MG63 (cell line): ENCODE results near the gene TMLHE. TPM values are rescaled to one million over a fixed set of nuclear protein-coding genes. Genes with fewer than 3 reads are reported as not detected.
"Not testable (repeated sequence)": the region's sequence is repeated elsewhere in the genome, so short reads cannot be mapped to it uniquely, and the experiment has no call there.

Experiments
- DNase-seq: peaks from one replicate; pipeline ENCODE4 v3.0.0-alpha.2; 2020
- H3K27me3 ChIP-seq: fragments of 250-450 bp; sonication (Bioruptor Pico); 2 replicates; pipeline ENCODE4 v1.5.1; 2020; ENCODE audit warnings: mild to moderate bottlenecking, moderate library complexity
- H3K36me3 ChIP-seq: fragments of 250-450 bp; sonication (Bioruptor Pico); 2 replicates; pipeline ENCODE4 v1.5.1; 2020; ENCODE audit warnings: mild to moderate bottlenecking, moderate library complexity
- H3K4me3 ChIP-seq: fragments of 250-450 bp; sonication (Bioruptor Pico); 2 replicates; pipeline ENCODE4 v1.5.1; 2020; ENCODE audit warnings: mild to moderate bottlenecking, moderate library complexity
- H3K9me3 ChIP-seq: fragments of 250-450 bp; sonication (Bioruptor Pico); 2 replicates; pipeline ENCODE4 v1.5.1; 2020; ENCODE audit warnings: mild to moderate bottlenecking, moderate library complexity
- total RNA-seq: library from RNA; depleted of rRNA; stranded (reverse); fragments of >200 nt; shearing (Covaris generic); gene quantifications from 2 replicates; pipeline ENCODE4 v1.2.3, GENCODE V29; 2014; ENCODE audit warnings: low replicate concordance; rRNA removed

TMLHE gene, protein sequence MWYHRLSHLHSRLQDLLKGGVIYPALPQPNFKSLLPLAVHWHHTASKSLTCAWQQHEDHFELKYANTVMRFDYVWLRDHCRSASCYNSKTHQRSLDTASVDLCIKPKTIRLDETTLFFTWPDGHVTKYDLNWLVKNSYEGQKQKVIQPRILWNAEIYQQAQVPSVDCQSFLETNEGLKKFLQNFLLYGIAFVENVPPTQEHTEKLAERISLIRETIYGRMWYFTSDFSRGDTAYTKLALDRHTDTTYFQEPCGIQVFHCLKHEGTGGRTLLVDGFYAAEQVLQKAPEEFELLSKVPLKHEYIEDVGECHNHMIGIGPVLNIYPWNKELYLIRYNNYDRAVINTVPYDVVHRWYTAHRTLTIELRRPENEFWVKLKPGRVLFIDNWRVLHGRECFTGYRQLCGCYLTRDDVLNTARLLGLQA
- 7.3 and 16.2 TPM in 2 replicates for total RNA-seq

DNA sequence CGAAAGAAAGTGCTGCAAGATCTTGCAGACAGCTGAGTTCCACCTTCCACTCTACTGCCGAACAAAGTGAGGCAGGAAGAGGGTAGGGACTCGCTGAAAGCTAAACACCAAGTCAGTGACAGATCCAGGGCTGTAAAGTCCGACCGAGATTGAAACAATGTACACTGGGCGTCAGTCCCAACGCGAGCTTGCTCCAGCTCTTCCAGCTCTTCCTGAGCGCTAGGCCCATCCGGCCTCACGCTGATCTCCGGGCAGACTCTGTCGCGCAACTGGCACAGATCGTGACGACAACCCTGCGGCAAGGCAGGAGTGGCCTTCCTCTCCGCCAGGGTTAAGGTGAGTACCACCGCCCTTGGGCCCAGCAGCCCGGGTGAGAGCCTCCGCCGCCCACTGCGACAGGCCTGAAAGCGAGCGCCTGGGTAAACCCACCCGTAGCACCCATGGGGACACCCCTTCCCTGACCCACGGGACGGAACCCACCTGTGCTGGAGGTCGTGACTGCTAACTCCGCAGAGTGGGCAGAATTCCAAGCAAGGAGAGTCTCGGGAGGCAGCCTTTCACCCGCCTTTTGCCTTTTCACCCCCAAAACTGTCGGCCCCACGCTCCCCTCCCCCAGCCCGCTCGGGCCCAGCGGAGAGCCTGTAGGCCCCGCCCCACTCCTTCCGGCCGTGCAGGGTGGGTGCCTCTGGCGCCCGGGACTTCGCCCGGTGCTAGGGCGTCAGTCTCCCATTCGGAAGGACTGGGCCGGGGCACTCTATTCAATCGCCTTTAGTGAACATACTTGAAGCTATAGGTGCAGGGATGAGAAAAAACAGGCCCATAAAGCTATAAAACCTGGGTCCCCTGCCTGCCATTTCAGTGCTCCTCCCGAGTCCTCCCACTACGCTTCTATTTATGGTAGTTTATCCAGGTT lies at the start of gene TMLHE, which contains the start of gene SPRY3:
TMLHE (minus strand) TSS at position 641 of the 913 bp plus-strand sequence. CDS start 67,676 bp downstream, outside the sequence.
SPRY3 (plus strand) TSS at position 275 of the 913 bp plus-strand sequence.
- no peaks in the 10 kb centered on the region for H3K9me3 ChIP-seq
- H3K4me3 ChIP-seq: peak within 1 kb of the TSS; percentile 67
- DNase-seq: peak; percentile 76
- H3K27me3 ChIP-seq: no peaks in the 10 kb centered on the region
- peaks cover 5% of the 10 kb centered on the region; the same call in 1 of the 2 replicates for H3K36me3 ChIP-seq

DNA sequence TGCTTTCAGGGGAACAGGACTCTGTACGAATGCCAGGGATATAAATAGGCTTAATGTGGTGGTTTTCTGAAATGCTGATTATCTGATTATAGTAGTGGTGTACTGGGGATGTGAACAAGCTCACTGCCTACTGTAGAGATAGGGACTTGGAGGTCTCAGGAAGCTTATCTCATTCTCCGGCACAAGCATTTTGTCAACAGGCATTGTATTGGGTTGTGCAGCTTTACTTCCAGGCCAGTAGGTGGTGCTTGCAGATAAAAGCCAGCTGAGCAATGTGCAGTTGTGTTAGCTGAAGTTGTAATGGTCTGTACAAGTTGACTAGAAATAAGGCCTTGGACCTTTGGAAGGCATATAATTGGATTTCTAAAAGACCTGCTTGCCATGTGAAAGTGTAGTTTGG lies 49.5 kb upstream of the TMLHE start:
- H3K9me3 ChIP-seq: no peaks in the 10 kb centered on the region
- H3K36me3 ChIP-seq: no peaks in the 10 kb centered on the region
- DNase-seq: no peak
- no peaks in the 10 kb centered on the region for H3K27me3 ChIP-seq
- H3K4me3 ChIP-seq: no peak overlapping the region

DNA sequence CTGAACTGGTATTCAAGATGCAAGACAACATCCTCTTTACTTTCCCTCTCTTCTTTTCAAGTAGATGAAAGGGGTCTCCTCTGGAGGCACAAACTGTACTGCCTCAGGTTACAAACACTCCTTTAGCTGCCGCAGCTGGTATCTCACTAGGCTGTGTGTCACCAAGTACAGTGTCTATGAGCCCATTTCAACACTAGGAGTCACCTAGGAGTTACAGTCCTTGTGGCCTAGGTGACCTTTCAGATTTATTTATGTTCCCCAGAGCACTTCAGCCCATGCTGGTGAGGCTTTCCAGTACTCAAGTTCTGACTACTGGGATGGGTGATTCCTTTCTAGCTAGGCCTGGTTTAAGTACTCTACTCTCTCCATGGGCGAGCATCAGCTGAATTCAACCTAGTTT lies 32.4 kb upstream of the TMLHE start:
- Histone ChIP-seq H3K36me3 (no peaks in the 10 kb centered on the region), H3K4me3 (no peak overlapping the region), H3K27me3 (no peaks in the 10 kb centered on the region), H3K9me3 (no peaks in the 10 kb centered on the region)
- DNase-seq: no peak

DNA sequence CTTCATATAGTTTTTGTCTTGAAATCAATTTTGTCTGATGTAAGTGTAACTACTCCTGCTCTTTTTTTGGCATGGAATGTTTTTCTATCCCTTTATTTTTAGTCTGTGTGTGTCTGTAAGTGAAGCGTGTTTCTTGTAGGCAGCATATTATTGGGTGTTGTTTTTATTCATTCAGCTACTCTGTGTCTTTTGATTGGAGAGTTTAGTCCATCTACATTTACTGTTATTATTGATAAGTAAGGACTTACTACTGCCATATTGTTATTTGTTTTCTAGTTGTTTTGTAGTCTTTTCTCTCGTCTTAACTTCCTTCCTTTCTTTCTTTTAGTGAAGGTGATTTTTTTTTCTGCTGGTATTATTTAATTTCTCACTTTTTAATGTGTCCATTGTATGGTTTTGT lies 30.5 kb upstream of the TMLHE start:
- Histone ChIP-seq H3K9me3 (no peaks in the 10 kb centered on the region), H3K36me3 (no peaks in the 10 kb centered on the region), H3K27me3 (no peaks in the 10 kb centered on the region), H3K4me3 (no peak overlapping the region)
- DNase-seq: no peak

DNA sequence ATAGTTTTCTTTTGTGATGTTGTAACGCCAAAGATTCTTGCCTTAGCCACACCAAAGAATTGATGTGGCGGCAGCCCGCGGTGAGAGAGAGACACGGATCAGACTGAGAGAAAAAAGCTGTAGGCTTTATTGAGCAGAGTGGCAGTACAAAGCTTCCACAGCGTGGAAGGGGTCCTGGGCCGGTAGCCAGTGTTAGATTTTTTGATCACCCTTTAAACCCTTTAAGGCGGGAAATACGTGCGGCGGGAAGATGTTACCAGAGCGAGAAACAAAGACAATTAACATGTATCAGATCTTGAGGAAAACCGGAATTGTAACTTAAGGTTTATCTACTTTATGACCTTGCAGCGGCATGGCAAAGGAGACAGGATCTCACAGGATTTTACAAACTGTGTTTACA lies 28.6 kb upstream of the TMLHE start:
- not testable (repeated sequence) for H3K9me3 ChIP-seq, H3K36me3 ChIP-seq, H3K27me3 ChIP-seq, DNase-seq
- peak overlapping the region; percentile 36 for H3K4me3 ChIP-seq

DNA sequence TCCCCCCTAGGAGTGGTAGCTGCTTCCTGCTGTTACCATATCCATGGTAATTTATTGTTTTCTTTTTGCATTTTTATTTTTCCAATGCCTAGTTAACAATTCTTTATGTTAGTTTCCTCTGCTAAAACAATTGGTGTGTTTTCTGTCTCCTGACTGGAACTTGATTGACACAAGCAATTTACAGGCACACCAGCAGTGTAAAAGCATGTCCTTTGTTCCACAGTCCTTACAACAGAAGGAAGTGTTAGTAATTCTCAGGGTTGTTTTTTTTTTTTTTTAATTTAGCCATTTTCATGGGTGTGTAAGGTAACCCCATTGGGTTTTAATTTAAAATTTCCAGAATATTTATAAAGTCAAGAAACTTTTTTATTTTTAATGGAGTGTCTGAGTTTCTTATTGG lies 25.0 kb upstream of the TMLHE start:
- no peaks in the 10 kb centered on the region for H3K36me3 ChIP-seq
- no peak for DNase-seq
- H3K9me3 ChIP-seq: no peaks in the 10 kb centered on the region
- H3K4me3 ChIP-seq: no peak overlapping the region
- H3K27me3 ChIP-seq: no peaks in the 10 kb centered on the region

DNA sequence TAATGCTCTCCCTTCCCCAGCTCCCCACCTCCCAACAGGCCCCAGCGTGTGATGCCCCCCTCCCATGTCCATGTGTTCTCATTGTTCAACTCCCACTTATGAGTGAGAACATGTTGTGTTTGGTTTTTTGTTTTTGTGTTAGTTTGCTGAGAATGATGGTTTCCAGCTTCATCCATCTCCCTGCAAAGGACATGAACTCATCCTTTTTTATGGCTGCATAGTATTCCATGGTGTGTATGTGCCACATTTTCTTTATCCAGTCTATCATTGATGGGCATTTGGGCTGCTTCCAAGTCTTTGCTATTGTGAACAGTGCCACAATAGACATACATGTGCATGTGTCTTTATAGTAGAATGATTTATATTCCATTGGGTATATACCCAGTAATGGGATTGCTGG lies 22.3 kb upstream of the TMLHE start:
- H3K36me3 ChIP-seq, H3K27me3 ChIP-seq, DNase-seq, H3K9me3 ChIP-seq, H3K4me3 ChIP-seq: not testable (repeated sequence)

DNA sequence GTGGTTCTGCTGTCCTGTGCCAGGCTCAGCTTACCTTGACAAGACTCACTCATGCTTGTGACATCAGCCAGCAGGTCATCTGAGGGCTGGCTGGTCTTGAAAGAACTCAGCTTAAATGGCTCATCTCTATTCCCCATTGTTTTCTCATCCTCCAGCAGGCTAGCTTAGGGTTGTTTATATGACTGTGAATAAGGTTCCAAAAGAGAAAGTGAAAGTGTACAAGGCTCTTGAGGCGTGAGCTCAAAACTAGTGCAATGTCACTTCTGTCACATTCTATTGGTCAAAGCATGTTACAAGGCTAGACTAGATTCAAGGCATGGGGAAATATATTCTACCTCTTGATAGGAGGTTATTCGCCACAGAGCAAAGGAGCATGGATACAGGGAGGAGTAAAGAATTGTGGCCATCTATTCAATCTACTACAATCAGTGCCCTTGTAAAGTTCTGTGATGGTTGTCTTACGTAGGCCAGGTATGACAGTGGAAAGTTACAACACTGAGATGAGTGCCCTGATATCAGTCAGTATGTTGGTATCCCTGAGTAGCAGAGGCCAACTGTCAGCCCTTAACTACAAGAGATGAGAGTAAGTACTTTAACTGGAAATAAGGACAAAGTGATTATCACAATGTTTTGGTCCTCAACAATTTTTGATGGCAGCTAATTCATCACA lies 19.8 kb upstream of the TMLHE start:
- H3K36me3 ChIP-seq: no peaks in the 10 kb centered on the region
- H3K9me3 ChIP-seq: no peaks in the 10 kb centered on the region
- H3K4me3 ChIP-seq: no peak overlapping the region
- H3K27me3 ChIP-seq: no peaks in the 10 kb centered on the region
- DNase-seq: no peak

DNA sequence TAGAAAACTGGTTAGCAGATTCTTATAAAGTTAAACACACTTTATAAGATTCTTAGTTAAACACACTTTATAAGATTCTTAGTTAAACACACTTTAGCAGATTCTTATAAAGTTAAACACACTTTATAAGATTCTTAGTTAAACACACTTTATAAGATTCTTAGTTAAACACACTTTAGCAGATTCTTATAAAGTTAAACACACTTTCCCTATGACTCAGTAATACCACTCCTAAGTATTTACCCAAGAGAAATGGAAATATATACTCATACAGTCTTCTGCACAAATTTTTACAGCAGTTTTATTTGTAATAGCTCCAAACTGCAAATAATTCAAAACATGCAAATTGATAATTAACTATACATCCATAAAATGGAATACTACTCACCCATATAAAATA lies 7.4 kb upstream of the TMLHE start:
- not testable (repeated sequence) for H3K27me3 ChIP-seq, H3K9me3 ChIP-seq, H3K36me3 ChIP-seq, H3K4me3 ChIP-seq, DNase-seq

DNA sequence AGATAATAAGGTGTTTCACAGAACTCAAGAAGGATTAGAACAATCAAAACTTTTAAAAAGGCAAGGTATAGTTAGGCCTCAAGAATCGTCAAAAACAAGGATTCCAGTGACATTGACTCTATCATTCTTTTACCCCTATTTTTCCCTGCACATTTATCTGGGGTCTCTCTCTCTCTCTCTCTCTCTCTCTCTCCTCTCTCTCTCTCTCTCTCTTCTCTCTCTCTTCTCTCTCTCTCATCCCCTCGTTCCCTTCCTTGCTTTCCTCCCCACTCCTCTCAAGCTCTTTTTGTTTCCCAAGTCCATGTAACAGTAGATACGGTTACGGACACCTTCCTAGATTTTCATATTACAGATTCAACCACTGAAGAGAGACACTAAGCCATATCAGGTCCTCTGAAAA lies 3.2 kb upstream of the TMLHE start:
- H3K27me3 ChIP-seq: no peaks in the 10 kb centered on the region
- H3K36me3 ChIP-seq: no peaks in the 10 kb centered on the region
- no peak for DNase-seq
- H3K9me3 ChIP-seq: no peaks in the 10 kb centered on the region
- no peak overlapping the region for H3K4me3 ChIP-seq

DNA sequence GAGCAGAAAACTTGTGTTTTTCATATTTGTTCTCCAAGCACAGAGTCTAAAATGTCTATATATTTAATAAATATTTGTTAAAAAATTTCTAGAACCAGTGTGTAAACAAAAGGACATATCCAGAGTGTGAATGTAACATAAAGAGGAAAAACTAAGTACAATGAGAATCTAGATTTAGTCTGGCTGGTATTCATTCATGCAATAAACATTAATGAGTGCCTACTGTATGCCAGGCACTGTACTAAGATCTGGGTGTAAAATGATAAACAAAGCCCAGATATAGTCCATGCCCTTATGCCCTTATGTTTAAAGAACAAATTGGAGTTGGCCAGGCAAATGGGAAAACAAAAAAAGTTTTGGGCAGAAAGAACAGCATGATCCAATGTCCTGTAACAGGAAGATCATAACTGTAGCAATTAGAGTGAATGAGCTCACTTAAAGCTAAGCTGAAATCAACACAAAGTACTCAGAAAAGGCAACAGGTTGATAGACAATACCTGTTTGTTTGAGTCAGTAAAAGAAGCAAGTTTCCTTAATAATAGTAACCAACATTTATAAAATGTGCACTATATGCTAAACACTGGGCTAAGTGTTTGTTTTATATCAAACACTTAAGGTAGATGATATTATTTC lies 1.3 kb upstream of the TMLHE start:
- DNase-seq: no peak
- H3K9me3 ChIP-seq: no peaks in the 10 kb centered on the region
- no peaks in the 10 kb centered on the region for H3K27me3 ChIP-seq
- H3K36me3 ChIP-seq: peaks cover 5% of the 10 kb centered on the region; the same call in 1 of the 2 replicates
- H3K4me3 ChIP-seq: no peak overlapping the region

DNA sequence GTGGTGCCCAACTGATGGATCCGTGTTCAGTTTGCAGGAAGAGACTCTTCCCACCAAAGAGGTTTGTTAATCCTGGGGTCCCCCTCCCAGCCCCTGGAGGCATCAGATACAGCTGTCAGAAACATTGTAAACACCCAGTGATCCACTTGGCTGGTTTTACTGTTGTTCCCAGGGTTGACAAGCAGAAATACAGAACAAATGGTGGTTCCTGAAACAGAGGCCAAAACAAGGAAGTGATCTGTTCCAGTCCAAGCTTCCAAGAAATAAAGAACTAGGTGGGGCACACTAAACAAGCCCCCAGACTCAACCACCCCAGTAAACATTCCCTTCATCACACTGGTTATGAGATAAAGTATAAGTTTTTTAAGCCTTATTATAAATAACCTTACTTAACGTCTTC lies 1.4 kb downstream of the TMLHE start:
- DNase-seq: no peak
- Histone ChIP-seq H3K27me3 (no peaks in the 10 kb centered on the region), H3K36me3 (peaks cover 5% of the 10 kb centered on the region; the same call in 1 of the 2 replicates), H3K4me3 (peak overlapping the region; percentile 67; the same call in 1 of the 2 replicates), H3K9me3 (peaks cover 2% of the 10 kb centered on the region; the same call in 1 of the 2 replicates)

DNA sequence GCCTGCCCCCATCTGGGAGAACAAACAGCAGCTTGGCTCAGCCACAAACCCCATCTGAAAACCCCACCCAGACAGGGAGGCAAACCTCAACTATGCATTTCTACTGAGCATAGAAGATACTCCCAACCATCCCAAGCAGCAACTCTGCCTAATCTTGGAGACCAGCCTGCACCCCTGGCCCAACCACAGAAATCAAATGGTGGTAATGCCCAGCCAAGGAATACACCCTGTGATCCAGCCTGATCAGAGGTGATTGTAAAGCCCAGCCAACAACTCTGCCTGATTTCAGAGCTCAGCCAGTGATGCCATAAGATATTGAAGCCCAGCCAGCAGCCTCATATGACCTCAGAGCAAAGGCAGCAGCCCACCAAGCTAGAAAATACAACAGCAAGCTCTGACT lies 19.8 kb downstream of the TMLHE start:
- Histone ChIP-seq H3K27me3 (no peaks in the 10 kb centered on the region), H3K9me3 (no peaks in the 10 kb centered on the region), H3K4me3 (no peak overlapping the region), H3K36me3 (no peaks in the 10 kb centered on the region; the same call in 1 of the 2 replicates)
- DNase-seq: no peak

DNA sequence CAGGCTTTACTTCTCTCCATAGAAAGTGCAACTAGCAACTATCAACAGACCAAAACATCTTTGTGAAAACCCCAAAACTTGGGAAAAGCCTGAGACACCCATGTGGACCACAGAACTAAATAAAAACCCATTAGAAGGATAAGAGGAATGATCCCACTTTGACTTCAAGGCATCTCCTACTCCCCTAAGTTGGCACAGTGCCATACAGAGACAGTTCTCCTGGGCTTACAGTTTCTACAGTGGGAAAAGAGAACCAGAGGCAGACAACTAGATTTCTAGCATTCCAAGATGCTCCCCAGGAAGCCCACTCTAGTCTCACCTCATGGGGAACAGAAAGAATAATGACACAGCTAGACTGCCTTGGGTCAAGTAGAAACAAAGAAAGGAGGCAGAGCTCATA lies 20.4 kb downstream of the TMLHE start:
- DNase-seq: no peak
- no peak overlapping the region for H3K4me3 ChIP-seq
- no peaks in the 10 kb centered on the region; the same call in 1 of the 2 replicates for H3K36me3 ChIP-seq
- no peaks in the 10 kb centered on the region for H3K27me3 ChIP-seq
- no peaks in the 10 kb centered on the region; the same call in 1 of the 2 replicates for H3K9me3 ChIP-seq

DNA sequence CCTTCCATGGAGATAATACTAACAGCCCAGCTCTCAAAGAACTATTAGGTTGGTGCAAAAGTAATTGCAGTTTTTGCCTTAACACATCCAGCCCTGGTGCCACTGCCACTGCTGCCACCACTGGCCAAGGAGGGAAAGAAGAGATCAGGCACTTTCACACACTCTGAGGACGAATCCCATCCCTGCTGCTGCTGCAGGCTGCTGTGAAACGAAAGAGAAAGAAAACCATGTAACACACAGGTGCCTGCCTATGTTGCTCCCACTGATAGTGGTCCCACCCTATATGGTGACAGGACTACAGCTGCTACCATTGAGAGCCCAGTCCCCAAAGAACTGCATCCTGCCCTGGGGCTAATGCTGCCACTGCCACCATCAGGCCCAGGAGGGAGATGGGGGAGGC lies 35.1 kb downstream of the TMLHE start:
- no peak for DNase-seq
- Histone ChIP-seq H3K36me3 (no peaks in the 10 kb centered on the region), H3K27me3 (no peaks in the 10 kb centered on the region), H3K4me3 (no peak overlapping the region), H3K9me3 (0 out of 2 replicates have a peak, but pooled peaks cover 2% of the 10 kb centered on the region)

DNA sequence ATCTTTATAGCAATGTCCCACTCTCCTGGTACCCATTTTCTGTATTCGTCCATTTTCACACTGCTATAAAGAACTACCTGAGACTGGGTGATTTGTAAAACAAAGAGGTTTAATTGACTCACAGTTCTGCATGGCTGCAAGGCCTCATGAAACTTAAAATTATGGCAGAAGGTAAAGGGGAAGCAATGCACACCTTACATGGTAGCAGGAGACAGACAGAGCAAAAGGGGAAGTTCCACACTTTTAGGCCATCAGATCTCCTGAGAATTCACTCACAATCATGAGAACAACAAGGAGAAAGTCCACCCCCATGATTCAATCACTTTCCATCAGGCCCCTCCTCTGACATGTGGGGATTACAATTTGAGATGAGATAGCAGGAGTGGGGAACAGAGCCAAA lies 49.7 kb downstream of the TMLHE start:
- Histone ChIP-seq H3K36me3 (no peaks in the 10 kb centered on the region), H3K27me3 (no peaks in the 10 kb centered on the region), H3K4me3 (no peak overlapping the region), H3K9me3 (no peaks in the 10 kb centered on the region)
- DNase-seq: no peak
